Measurements from ENCODE around the gene CCDC30. TPM values are rescaled to one million over a fixed set of nuclear protein-coding genes. Genes with fewer than 3 reads are reported as not detected.

Gene CCDC30
- total RNA-seq, 2 experiments from 2014 or later, result 1.2 to 1.3 TPM

- no peak overlapping the region for H3K27ac ChIP-seq (ENCODE audit: low read depth in 1 of 2, low read length in 2 of 2)
- no peaks in the 10 kb centered on the region for H3K4me1 Mint-ChIP-seq (ENCODE audit: low read depth)
- POLR2A ChIA-PET, result no interaction called here
- H3K4me1 ChIP-seq (ENCODE audit: insufficient read depth, low read length), result no peaks in the 10 kb centered on the region
- no peak overlapping the region for H3K4me3 ChIP-seq (ENCODE audit: low read length)
- no peak overlapping the region for H3K4me3 Mint-ChIP-seq
- H3K27me3 ChIP-seq (ENCODE audit: control insufficient read depth in 1 of 2, insufficient read depth in 2 of 2, low read length in 2 of 2), result no peaks in the 10 kb centered on the region
- no peak for TF ChIP-seq CTCF (IDR thresholded peaks at IDR 0.05)
- no peak for ATAC-seq (ENCODE audit: poor library complexity)
- CTCF ChIA-PET, result no interaction called here
- H3K36me3 Mint-ChIP-seq (ENCODE audit: low read depth), result peaks cover 55% of the 10 kb centered on the region
- peaks cover 15 to 16% of the 10 kb centered on the region in 2 experiments for H3K9me3 ChIP-seq (ENCODE audit: control insufficient read depth in 1 of 2, insufficient read depth in 1 of 2, low read length in 2 of 2)
- no peak for DNase-seq
- no peaks in the 10 kb centered on the region for H3K27me3 Mint-ChIP-seq
- H3K27ac Mint-ChIP-seq, result no peak overlapping the region
- intact Hi-C loops (cut with DNase I, micrococcal nuclease), result no loop called here
- H3K9me3 Mint-ChIP-seq, result peaks cover 16% of the 10 kb centered on the region
- H3K36me3 ChIP-seq (ENCODE audit: insufficient read depth, low read length), result no peaks in the 10 kb centered on the region
These were observed 60.1 kb downstream of the CCDC30 start for GRCh38 chr1:42523171-42523570.

- Histone ChIP-seq H3K36me3 (ENCODE audit: insufficient read depth, low read length) (no peaks in the 10 kb centered on the region), H3K4me1 (ENCODE audit: insufficient read depth, low read length) (no peaks in the 10 kb centered on the region), H3K27me3 (ENCODE audit: control insufficient read depth in 1 of 2, insufficient read depth in 2 of 2, low read length in 2 of 2) (no peaks in the 10 kb centered on the region), H3K4me3 (ENCODE audit: low read length) (no peak overlapping the region), H3K9me3 (ENCODE audit: control insufficient read depth in 1 of 2, insufficient read depth in 1 of 2, low read length in 2 of 2) (peaks cover 5 to 14% of the 10 kb centered on the region in 2 experiments), H3K27ac (ENCODE audit: low read depth in 1 of 2, low read length in 2 of 2) (no peak overlapping the region)
- no peak for DNase-seq
- Mint-ChIP-seq H3K4me3 (no peak overlapping the region), H3K9me3 (peaks cover 8% of the 10 kb centered on the region), H3K4me1 (ENCODE audit: low read depth) (peaks cover 1% of the 10 kb centered on the region), H3K27me3 (no peaks in the 10 kb centered on the region), H3K27ac (no peak overlapping the region), H3K36me3 (ENCODE audit: low read depth) (peaks cover 43% of the 10 kb centered on the region)
- POLR2A ChIA-PET, result no interaction called here
- CTCF ChIA-PET, result no interaction called here
- intact Hi-C loops (cut with DNase I, micrococcal nuclease), result no loop called here
- ATAC-seq (ENCODE audit: poor library complexity), result no peak
- no peak for TF ChIP-seq CTCF (IDR thresholded peaks at IDR 0.05)
These were observed 61.2 kb downstream of the CCDC30 start for GRCh38 chr1:42524330-42524729.

- H3K4me3 ChIP-seq (ENCODE audit: low read length), result peak overlapping the region; percentile 54
- intact Hi-C loops (cut with DNase I, micrococcal nuclease), result no loop called here
- DNase-seq, result peak in 4 of 14 experiments; percentile 16 to 60 (median 40)
- no peaks in the 10 kb centered on the region for H3K27me3 ChIP-seq (ENCODE audit: control insufficient read depth in 1 of 2, insufficient read depth in 2 of 2, low read length in 2 of 2)
- H3K4me1 ChIP-seq (ENCODE audit: insufficient read depth, low read length), result peaks cover 5% of the 10 kb centered on the region
- no peaks in the 10 kb centered on the region for H3K9me3 Mint-ChIP-seq
- CTCF ChIA-PET, result no interaction called here
- H3K27ac ChIP-seq (ENCODE audit: low read depth in 1 of 2, low read length in 2 of 2), result no peak overlapping the region
- H3K9me3 ChIP-seq (ENCODE audit: control insufficient read depth in 1 of 2, insufficient read depth in 1 of 2, low read length in 2 of 2), result no peaks in the 10 kb centered on the region
- peaks cover 9% of the 10 kb centered on the region for H3K4me1 Mint-ChIP-seq (ENCODE audit: low read depth)
- no peaks in the 10 kb centered on the region for H3K36me3 ChIP-seq (ENCODE audit: insufficient read depth, low read length)
- peak overlapping the region; percentile 65 for H3K27ac Mint-ChIP-seq
- no peak for TF ChIP-seq CTCF (IDR thresholded peaks at IDR 0.05)
- H3K36me3 Mint-ChIP-seq (ENCODE audit: low read depth), result peaks cover 5% of the 10 kb centered on the region
- ATAC-seq (ENCODE audit: poor library complexity), result no peak
- H3K27me3 Mint-ChIP-seq, result no peaks in the 10 kb centered on the region
- peak overlapping the region; percentile 87 for H3K4me3 Mint-ChIP-seq
- POLR2A ChIA-PET, result interaction anchor here (1.8 kb wide), 1 partner anchor 128 kb away, joined by 5 read pairs; the partner anchor contains the start of gene PPIH
These were observed 66.7 kb downstream of the CCDC30 start for GRCh38 chr1:42529724-42530181.

All from CD4-positive, alpha-beta T cell (primary cell).